Pancreas (tissue), 10 donors: ENCODE measurements around the gene MT1G. TPM values are rescaled to one million over a fixed set of nuclear protein-coding genes. Genes with fewer than 3 reads are reported as not detected.

Experiments
- ATAC-seq, 4 donors: fragments of 200-7000 bp; cut with Tn5 transposase; one replicate each; pipeline versions ENCODE4 v1.8.0 to v1.9.1; 2020; ENCODE audit warnings: mild to moderate bottlenecking in 4 of 4, moderate library complexity in 4 of 4
- DNase-seq, 6 donors: peaks; one replicate each; pipeline ENCODE4 v3.0.0-alpha.2; 2020
- FAIRE-seq: peaks from 2 replicates; lab custom pipeline; 2012; peaks lifted over from hg19 to GRCh38; lab: Jason Lieb, UNC
- H3K27ac ChIP-seq, 4 donors: fragments of 200-600 bp; sonication (generic); 1 replicate in 3 of 4; 2 replicates in 1 of 4; pipeline versions ENCODE4 v1.5.0 to v1.8.0; 2020
- H3K27me3 ChIP-seq, 4 donors: fragments of 200-600 bp; one replicate each; pipeline ENCODE4 v1.8.0; 2021
- H3K36me3 ChIP-seq, 3 donors: fragments of 200-600 bp; sonication (generic) in 1 of 3; one replicate each; pipeline versions ENCODE4 v1.5.0 to v1.8.0; 2020 to 2021
- H3K4me1 ChIP-seq, 3 donors: fragments of 200-600 bp; one replicate each; pipeline ENCODE4 v1.8.0; 2021
- H3K4me3 ChIP-seq, 4 donors: fragments of 200-600 bp; sonication (generic) in 2 of 4; one replicate each; pipeline versions ENCODE4 v1.5.0 to v1.8.0; 2020 to 2021
- H3K9me3 ChIP-seq, 4 donors: fragments of 200-600 bp; one replicate each; pipeline ENCODE4 v1.8.0; 2021
- WGBS, 2 donors: extraction: QIAGEN DNeasy Blood & Tissue Kit; methylation state at CpG; one replicate each; pipeline ENCODE4 v1.1.7; 2013; 5-methylcytosine and 5-hydroxymethylcytosine counted together
- intact Hi-C, 3 donors: fragments of 100-400 bp; cut with DNase I; formaldehyde crosslinking; loops; one replicate each; pipeline versions ENCODE4 v1.11.1 to v1.14.2; 2022
- polyA plus RNA-seq, 2 donors: library from polyadenylated mRNA; stranded (reverse); fragments of 200-250 nt; gene quantifications; one replicate each; pipeline ENCODE4 v1.2.3, GENCODE V29; 2013
- total RNA-seq, 6 donors: library from RNA; stranded (reverse); fragmentation: NEBNext Ultra II Directional in 4 of 6; extraction: Animal tissue kit (Norgen Biotek cat#: 25700) in 4 of 6; gene quantifications; one replicate each; pipeline versions ENCODE4 v1.2.1 to v1.2.4, GENCODE V29; 2021 to 2023
- TF ChIP-seq, protein P1 (sequence below), 4 donors: fragments of 200-600 bp; sonication (generic) in 3 of 4; IDR thresholded peaks; one replicate each; pipeline versions ENCODE4 v1.5.0 to v1.8.0; 2021; ENCODE audit warnings: antibody characterized with exemption in 4 of 4
- donor health status: healthy with polysubstance abuse.
- donor health status: DM: no; HTN: no; CAD: no; lungs with moderate emphysema.
- donor health status: DM: no; HTN: no; CAD: no.
- donor health status: control.
- donor health status: control.
- donor health status: Bipolar disorder and iron deficiency.
- donor health status: DM: yes; HTN: yes; CAD: no.
- donor health status: DM: no; HTN: no; CAD: no.
- donor health status: DM: no; HTN: no; CAD: no.
- donor health status: DM: yes; HTN: yes; CAD: no.

Gene MT1G
- total and polyA plus RNA-seq, 8 donors = 76.9 to 766 (median 195) TPM

DNA sequence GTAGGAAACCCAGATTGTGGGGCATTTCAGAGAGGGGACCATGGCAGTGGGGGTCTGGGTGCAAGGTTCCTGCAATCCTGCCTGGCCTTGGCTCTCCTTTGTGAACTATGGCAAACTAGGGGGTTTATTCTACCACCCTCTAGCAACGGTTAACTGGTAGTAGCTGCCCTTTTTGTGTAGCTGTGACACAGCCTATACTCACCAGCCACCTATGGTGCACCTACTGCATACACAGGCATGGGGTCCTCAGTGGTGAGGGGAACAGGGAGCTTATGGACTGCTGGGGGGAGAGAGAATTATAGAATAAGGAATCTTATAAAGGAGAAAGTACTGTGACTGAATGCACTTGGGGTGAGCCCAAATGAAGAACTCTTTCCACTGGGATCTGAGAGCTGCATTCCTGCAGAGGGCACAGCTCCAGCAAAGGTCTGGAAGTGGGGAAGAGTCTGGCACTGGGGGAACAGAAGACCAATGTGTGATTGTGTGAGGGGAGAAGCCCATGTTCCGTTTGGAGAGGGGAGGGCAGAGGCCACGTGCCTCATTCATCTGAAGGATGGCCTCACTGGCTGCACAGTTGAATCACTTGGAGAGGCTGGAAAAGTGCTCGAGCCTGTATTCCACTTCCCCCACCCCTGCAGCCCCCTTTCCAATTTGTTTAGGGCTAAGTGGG is 16.5 kb upstream of the MT1G start:
- 21 to 32% methylated on average over 4 of the region's 4 CpGs for WGBS, 2 donors
- DNase-seq = peak in 1 of 6 donors; percentile 45
- no peaks in the 10 kb centered on the region for H3K9me3 ChIP-seq
- H3K27ac ChIP-seq = peak overlapping the region; percentile 20 to 72 (median 54)
- H3K4me1 ChIP-seq = peaks cover 0 to 12% (median 2%) of the 10 kb centered on the region in 3 donors
- intact Hi-C loops = no loop called here
- no peaks in the 10 kb centered on the region for H3K27me3 ChIP-seq
- peak in 1 of 4 donors; percentile 5 for ATAC-seq
- TF ChIP-seq, protein P1, sequence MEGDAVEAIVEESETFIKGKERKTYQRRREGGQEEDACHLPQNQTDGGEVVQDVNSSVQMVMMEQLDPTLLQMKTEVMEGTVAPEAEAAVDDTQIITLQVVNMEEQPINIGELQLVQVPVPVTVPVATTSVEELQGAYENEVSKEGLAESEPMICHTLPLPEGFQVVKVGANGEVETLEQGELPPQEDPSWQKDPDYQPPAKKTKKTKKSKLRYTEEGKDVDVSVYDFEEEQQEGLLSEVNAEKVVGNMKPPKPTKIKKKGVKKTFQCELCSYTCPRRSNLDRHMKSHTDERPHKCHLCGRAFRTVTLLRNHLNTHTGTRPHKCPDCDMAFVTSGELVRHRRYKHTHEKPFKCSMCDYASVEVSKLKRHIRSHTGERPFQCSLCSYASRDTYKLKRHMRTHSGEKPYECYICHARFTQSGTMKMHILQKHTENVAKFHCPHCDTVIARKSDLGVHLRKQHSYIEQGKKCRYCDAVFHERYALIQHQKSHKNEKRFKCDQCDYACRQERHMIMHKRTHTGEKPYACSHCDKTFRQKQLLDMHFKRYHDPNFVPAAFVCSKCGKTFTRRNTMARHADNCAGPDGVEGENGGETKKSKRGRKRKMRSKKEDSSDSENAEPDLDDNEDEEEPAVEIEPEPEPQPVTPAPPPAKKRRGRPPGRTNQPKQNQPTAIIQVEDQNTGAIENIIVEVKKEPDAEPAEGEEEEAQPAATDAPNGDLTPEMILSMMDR (IDR thresholded peaks at IDR 0.05) = no peak
- H3K36me3 ChIP-seq = no peaks in the 10 kb centered on the region
- no peak for FAIRE-seq
- peak overlapping the region in 2 of 4 donors; percentile 66 to 74 for H3K4me3 ChIP-seq

DNA sequence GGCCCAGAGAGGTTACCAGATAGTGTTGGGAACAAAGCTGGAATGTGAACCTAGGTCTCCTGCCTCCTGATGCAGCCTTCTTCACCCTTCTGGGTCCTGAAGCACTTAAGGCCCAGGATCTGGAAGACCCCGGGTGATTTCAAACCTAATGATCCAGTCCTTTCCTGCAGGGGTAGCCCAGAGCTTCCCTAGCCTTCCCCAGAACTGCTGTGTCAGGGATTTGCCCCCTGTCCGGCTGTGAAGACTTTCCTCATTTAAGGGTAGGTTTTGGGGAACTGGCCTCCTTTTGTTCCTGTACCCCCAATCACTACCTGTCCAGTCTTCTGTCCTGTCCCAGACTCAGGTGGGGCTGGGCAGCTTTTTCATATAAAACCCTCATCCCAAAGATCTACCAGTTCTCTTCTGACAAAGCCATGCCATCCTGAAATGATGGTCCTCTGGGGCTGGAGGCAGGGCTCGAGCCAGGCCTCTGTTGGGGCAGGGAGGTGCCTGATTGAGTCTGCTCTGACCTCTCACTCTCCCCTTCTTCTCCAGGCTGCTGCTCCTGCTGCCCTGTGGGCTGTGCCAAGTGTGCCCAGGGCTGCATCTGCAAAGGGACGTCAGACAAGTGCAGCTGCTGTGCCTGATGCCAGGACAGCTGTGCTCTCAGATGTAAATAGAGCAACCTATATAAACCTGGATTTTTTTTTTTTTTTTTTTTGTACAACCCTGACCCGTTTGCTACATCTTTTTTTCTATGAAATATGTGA is 15.7 kb upstream of the MT1G start:
- peak overlapping the region in 3 of 4 donors; percentile 20 to 72 (median 51) for H3K27ac ChIP-seq
- ATAC-seq = peak in 1 of 4 donors; percentile 9

DNA sequence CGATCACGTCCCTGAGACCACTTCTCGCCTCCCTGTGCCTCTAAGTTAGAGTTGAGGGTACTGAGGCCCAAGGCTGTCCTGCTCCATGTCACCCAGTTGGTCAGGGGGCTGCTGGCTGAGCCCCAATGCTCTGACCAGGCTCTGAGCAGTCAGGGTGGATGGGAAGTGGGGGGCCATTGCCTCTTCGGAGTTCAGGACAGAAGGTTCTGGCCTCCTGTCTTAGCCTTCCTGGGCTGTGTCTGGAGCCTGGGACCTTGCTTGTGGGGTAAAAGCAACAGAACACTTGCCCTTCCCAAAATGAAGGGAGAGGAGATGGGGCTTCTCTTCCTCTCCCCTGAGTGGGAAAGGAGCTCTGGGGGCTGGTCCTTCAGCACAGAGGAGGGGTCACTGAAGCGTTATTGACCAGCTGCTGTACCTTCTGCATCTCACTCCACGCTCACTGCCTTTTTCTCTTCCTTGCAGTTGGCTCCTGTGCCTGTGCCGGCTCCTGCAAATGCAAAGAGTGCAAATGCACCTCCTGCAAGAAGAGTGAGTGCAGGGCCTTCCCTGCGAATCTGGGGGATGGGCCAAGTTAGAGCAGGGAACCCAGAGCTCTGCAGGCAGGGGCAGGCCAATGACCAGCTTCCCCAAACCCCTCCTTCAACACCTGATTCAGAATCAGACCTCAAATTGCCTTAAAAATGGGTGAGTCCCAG is 15.0 kb upstream of the MT1G start:
- no peaks in the 10 kb centered on the region for H3K36me3 ChIP-seq
- H3K27me3 ChIP-seq = no peaks in the 10 kb centered on the region
- peak overlapping the region; percentile 20 to 80 (median 62) for H3K27ac ChIP-seq
- H3K9me3 ChIP-seq = no peaks in the 10 kb centered on the region
- DNase-seq (peak in 1 of 6 donors; percentile 53), ATAC-seq (peak; percentile 10 to 22 (median 15)), FAIRE-seq (no peak)
- intact Hi-C loops = no loop called here
- H3K4me3 ChIP-seq = peak overlapping the region; percentile 52 to 74 (median 68)
- H3K4me1 ChIP-seq = peaks cover 0 to 15% (median 2%) of the 10 kb centered on the region in 3 donors
- TF ChIP-seq, protein P1 (IDR thresholded peaks at IDR 0.05) = no peak
- WGBS, 2 donors = 5% methylated on average over 8 of the region's 8 CpGs

More for the DNA sequence above, 15.7 kb upstream of the MT1G start:
- intact Hi-C loops = no loop called here
- no peaks in the 10 kb centered on the region for H3K36me3 ChIP-seq
- 25 to 27% methylated on average over 5 of the region's 5 CpGs for WGBS, 2 donors
- no peaks in the 10 kb centered on the region for H3K27me3 ChIP-seq
- H3K9me3 ChIP-seq = no peaks in the 10 kb centered on the region
- DNase-seq (peak in 2 of 6 donors; percentile 45 to 52), FAIRE-seq (no peak)
- peaks cover 0 to 9% (median 2%) of the 10 kb centered on the region in 3 donors for H3K4me1 ChIP-seq
- peak overlapping the region; percentile 52 to 74 (median 68) for H3K4me3 ChIP-seq
- TF ChIP-seq, protein P1 (IDR thresholded peaks at IDR 0.05) = no peak

DNA sequence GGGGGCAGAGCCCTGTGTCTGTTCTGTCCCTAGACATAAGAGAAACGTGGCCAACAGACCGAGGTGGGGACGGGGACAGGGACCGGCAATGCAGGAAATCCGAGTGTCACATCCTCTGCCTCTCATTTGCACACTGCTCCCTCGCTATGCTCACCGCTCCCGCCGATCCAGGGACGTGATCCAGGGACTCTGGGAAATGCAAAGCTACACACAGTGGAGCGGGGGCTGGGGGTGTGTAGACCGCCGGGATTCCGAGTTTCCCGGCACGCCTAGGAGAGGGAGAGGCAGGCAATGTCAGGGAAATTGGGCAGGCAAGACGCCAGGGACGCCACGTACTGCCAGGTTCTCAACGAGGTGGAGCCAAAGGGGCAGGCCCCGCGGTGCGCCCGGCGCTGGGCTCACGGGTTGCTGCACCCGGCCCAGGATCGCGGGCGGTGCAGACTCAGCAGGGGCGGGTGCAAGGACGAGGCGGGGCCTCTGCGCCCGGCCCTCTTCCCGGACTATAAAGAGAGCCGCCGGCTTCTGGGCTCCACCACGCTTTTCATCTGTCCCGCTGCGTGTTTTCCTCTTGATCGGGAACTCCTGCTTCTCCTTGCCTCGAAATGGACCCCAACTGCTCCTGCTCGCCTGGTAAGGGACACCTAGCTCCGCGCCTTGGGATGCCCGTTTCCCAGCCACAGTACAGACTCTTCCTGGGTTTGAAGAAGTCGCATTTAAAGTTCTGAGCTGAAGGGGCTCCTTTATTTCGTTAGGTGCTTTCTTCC is 14.3 kb upstream of the MT1G start, which contains the start of gene MT1X:
Gene MT1X, plus strand, starts transcription at position 532 of the 764 bp plus-strand sequence. Its CDS starts 71 bp downstream, at position 603.
- H3K27me3 ChIP-seq = no peaks in the 10 kb centered on the region
- peak within 1 kb of the TSS; percentile 52 to 74 (median 68) for H3K4me3 ChIP-seq
- ATAC-seq (peak; percentile 91 to 98 (median 92)), FAIRE-seq (no peak), DNase-seq (peak; percentile 93 to 99 (median 97))
- no peaks in the 10 kb centered on the region for H3K9me3 ChIP-seq
- H3K27ac ChIP-seq = peak within 1 kb of the TSS; percentile 20 to 80 (median 62)
- H3K4me1 ChIP-seq = peaks cover 0 to 15% (median 3%) of the 10 kb centered on the region in 3 donors
- 1% methylated on average over 46 to 49 of the region's 49 CpGs for WGBS, 2 donors
- intact Hi-C loops = no loop called here
- H3K36me3 ChIP-seq = no peaks in the 10 kb centered on the region
- TF ChIP-seq, protein P1 (IDR thresholded peaks at IDR 0.05) = no peak
